Psoas muscle (tissue), 8 donors: ENCODE data around the gene CLTA. TPM values are rescaled to one million over a fixed set of nuclear protein-coding genes. Genes with fewer than 3 reads are reported as not detected.
A peak's percentile ranks its signal among the peaks of the same experiment; 100 is the strongest.

Source experiments
- ATAC-seq, 4 donors: fragments of 200-7000 bp; cut with Tn5 transposase; one replicate each; pipeline ENCODE4 v1.9.1; 2020; ENCODE audit warnings: moderate library complexity in 3 of 4, mild to moderate bottlenecking in 2 of 4
- DNase-seq, 2 donors: peaks; one replicate each; pipeline ENCODE4 v3.0.0-alpha.2; 2020
- H3K27ac ChIP-seq: fragments of 200-600 bp; one replicate; pipeline ENCODE4 v1.8.0; 2022
- H3K27me3 ChIP-seq, 3 donors: fragments of 200-600 bp in 1 of 3; one replicate each; pipeline versions ENCODE4 v1.6.1 to v1.8.0; 2013 to 2022; ENCODE audit warnings: low read length in 2 of 3, mild to moderate bottlenecking in 2 of 3, moderate library complexity in 1 of 3; ENCODE audit not compliant: insufficient read depth in 3 of 3
- H3K36me3 ChIP-seq, 2 donors: fragments of 200-600 bp in 1 of 2; one replicate each; pipeline versions ENCODE4 v1.6.1 to v1.8.0; 2013 to 2022; ENCODE audit warnings: low read depth in 1 of 2, mild to moderate bottlenecking in 1 of 2, moderate library complexity in 1 of 2; ENCODE audit not compliant: insufficient read depth in 1 of 2
- H3K4me1 ChIP-seq: fragments of 200-600 bp; one replicate; pipeline ENCODE4 v1.8.0; 2022
- H3K4me3 ChIP-seq: fragments of 200-600 bp; one replicate; pipeline ENCODE4 v1.8.0; 2022; ENCODE audit warnings: mild to moderate bottlenecking
- H3K9me3 ChIP-seq: fragments of 200-600 bp; one replicate; pipeline ENCODE4 v1.8.0; 2022
- WGBS, 3 donors: extraction: QIAGEN DNeasy Blood & Tissue Kit; methylation state at CpG; one replicate each; pipeline versions ENCODE4 v1.1.6 to v1.1.7; 2013; 5-methylcytosine and 5-hydroxymethylcytosine counted together
- intact Hi-C, 2 donors: fragments of 100-400 bp; cut with DNase I; formaldehyde crosslinking; loops; one replicate each; pipeline versions ENCODE4 v1.11.0 to v1.14.2; 2022
- polyA plus RNA-seq, 3 donors: library from polyadenylated mRNA; stranded (reverse); fragments of 200-250 nt; gene quantifications; one replicate each; pipeline ENCODE4 v1.2.3, GENCODE V29; 2013
- total RNA-seq, 4 donors: library from RNA; stranded (reverse); fragmentation: NEBNext Ultra II Directional in 2 of 4; extraction: Animal tissue kit (Norgen Biotek cat#: 25700) in 2 of 4; gene quantifications; one replicate each; pipeline versions ENCODE4 v1.2.1 to v1.2.4, GENCODE V29; 2021 to 2023
- TF ChIP-seq, protein P1 (sequence below): fragments of 200-600 bp; IDR thresholded peaks from one replicate; pipeline ENCODE4 v1.8.0; 2022; ENCODE audit warnings: antibody characterized with exemption
- donor health status: healthy with polysubstance abuse.
- donor health status: DM: no; HTN: no; CAD: no; lungs with moderate emphysema.
- donor health status: Bipolar disorder and iron deficiency.
- donor health status: healthy.
- donor health status: DM: yes; HTN: yes; CAD: no.
- donor health status: DM: no; HTN: no; CAD: no.
- donor health status: DM: no; HTN: no; CAD: no.
- donor health status: DM: yes; HTN: yes; CAD: no.

Gene CLTA
- total and polyA plus RNA-seq, 7 donors, result 52.1 to 125 (median 58.3) TPM

DNA sequence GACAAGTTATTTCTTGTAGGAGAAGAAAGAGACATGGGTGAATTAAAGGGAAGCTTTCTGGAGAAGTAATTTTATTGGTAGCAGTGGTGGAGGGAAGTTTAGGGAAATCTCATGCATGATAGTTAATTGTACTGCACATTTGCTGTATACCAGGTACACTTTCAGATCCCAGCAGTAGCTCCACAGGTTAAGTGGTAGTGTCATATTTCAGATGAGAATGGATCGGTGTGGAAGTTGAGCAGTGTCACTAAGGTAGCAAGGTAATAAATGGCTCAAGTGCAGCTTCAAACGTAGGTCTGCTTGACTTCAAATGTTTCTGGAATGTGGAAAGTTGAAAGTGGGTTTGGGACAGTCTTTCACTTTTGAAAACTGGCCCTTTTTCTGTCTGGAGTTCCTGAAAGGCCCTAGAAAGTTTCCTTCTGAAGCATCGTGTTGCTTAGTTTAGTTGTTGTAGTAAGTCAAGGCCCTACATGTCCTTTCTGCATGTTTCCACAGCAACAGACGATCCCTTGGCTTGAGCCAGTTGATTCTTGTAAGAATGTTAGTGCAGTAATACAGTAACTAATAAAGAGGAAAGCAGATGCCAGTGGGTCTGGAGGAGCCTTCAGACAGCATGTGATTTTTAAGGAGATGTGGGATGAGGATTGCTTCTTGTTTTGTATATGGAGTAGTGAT lies 3.7 kb downstream of the CLTA start:
- Histone ChIP-seq H3K4me1 (peaks cover 41% of the 10 kb centered on the region), H3K27me3 (no peaks in the 10 kb centered on the region), H3K36me3 (peaks cover 2 to 27% of the 10 kb centered on the region in 2 donors), H3K4me3 (no peak overlapping the region), H3K27ac (no peak overlapping the region), H3K9me3 (no peaks in the 10 kb centered on the region)
- 25 to 34% (median 31%) methylated on average over 4 of the region's 4 CpGs for WGBS, 3 donors
- ATAC-seq, result no peak
- TF ChIP-seq, protein P1, sequence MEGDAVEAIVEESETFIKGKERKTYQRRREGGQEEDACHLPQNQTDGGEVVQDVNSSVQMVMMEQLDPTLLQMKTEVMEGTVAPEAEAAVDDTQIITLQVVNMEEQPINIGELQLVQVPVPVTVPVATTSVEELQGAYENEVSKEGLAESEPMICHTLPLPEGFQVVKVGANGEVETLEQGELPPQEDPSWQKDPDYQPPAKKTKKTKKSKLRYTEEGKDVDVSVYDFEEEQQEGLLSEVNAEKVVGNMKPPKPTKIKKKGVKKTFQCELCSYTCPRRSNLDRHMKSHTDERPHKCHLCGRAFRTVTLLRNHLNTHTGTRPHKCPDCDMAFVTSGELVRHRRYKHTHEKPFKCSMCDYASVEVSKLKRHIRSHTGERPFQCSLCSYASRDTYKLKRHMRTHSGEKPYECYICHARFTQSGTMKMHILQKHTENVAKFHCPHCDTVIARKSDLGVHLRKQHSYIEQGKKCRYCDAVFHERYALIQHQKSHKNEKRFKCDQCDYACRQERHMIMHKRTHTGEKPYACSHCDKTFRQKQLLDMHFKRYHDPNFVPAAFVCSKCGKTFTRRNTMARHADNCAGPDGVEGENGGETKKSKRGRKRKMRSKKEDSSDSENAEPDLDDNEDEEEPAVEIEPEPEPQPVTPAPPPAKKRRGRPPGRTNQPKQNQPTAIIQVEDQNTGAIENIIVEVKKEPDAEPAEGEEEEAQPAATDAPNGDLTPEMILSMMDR, result no peak
- intact Hi-C loops, result loop anchor here (5.0 kb wide), 2 partner anchors 63 to 133 kb away; partner anchors contain the start of gene GNE (in 1 of the 2)
- DNase-seq, result no peak

DNA sequence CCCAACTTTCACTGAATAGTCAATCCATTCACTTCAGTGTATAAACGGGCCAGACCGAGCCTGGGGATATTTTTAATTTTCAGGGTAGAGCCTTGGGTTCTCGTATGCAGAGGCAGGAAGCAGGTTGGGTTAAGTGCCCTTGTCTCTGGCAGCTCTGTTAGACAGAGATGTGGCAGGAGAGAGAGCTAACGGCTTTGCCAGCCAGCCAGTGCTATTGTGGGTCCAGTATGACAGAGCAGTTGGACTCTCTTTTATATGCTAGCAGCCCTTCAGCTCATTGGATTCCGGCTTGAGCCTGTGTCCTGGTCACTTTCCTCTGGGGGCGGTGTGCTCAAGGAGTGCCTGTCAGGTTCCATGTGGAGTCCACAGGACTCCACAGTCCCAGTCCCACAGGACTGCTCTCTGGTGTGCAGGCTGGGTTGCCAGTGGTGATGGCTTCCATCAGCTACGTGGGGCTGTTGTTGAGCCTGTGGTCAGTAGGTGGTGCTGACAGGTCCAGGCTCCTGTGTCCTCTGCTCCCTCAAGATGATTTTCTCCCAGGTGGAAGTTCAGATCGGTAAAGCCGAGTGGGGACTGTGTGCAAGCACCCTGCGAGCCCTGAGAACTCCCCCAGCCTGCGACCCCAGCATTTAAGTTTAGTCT lies 14.3 kb downstream of the CLTA start:
- H3K27ac ChIP-seq, result no peak overlapping the region
- intact Hi-C loops, result no loop called here
- peaks cover 21 to 92% of the 10 kb centered on the region in 2 donors for H3K36me3 ChIP-seq
- H3K4me1 ChIP-seq, result peaks cover 25% of the 10 kb centered on the region
- TF ChIP-seq, protein P1, result no peak
- H3K4me3 ChIP-seq, result no peak overlapping the region
- WGBS, 3 donors, result 80 to 86% (median 84%) methylated on average over 11 of the region's 11 CpGs
- peak in 1 of 4 donors; percentile 59 for ATAC-seq
- no peaks in the 10 kb centered on the region for H3K9me3 ChIP-seq
- DNase-seq, result no peak
- H3K27me3 ChIP-seq, result no peaks in the 10 kb centered on the region

DNA sequence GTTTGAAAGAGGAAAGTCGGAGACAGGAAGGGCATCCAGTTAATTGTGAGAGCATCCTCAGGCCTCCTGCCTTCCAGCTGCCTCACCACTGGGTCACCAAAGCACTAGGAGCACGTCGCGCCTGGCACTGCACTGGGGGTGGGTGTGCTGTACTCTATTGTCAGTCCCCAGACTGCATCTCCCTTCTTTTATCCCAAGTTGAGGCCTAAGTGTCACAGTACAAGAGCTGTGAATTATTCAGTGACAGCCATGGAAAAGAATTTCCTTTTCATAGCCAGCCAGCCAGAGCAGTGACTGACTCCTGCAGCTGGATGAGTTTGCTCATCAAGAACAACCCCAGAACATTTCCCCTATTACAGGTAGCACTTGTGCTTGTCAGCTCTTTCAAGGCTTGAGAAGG lies 16.3 kb downstream of the CLTA start:
- intact Hi-C loops, result no loop called here
- Histone ChIP-seq H3K4me3 (no peak overlapping the region), H3K4me1 (peaks cover 33% of the 10 kb centered on the region), H3K27me3 (no peaks in the 10 kb centered on the region), H3K36me3 (peaks cover 22 to 92% of the 10 kb centered on the region in 2 donors), H3K9me3 (no peaks in the 10 kb centered on the region), H3K27ac (peak overlapping the region; percentile 65)
- DNase-seq, result peak in 1 of 2 donors; percentile 53
- 41 to 58% (median 52%) methylated on average over 4 of the region's 4 CpGs for WGBS, 3 donors
- TF ChIP-seq, protein P1, result no peak
- ATAC-seq, result peak; percentile 72 to 88 (median 81)

DNA sequence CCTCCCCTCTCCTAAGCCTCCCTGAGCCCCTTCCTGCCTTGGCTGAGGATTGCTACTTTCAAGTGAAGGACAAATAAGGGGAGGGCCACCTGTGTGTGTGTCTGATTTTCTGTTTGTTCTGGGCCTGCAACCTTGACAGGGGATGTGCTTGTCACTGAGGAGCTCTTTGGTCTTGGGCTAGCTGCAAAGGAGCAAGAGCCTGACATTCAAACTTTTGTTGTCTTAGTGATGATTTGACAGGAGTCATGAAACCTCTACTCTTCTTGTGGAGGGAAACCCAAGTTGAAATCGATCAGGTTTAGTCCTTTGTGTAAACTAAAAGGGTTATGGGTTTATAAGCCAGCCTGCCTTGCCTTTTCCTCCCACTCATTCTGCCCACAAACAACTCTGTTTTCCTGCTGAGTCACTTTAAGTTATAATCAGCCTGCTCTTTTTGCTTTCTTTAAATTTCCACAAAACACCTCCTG lies 16.9 kb downstream of the CLTA start:
- intact Hi-C loops, result no loop called here
- H3K4me1 ChIP-seq, result peaks cover 39% of the 10 kb centered on the region
- ATAC-seq (peak; percentile 2 to 21 (median 9)), DNase-seq (no peak)
- TF ChIP-seq, protein P1, result no peak
- H3K27ac ChIP-seq, result peak overlapping the region; percentile 65
- no peaks in the 10 kb centered on the region for H3K27me3 ChIP-seq
- H3K9me3 ChIP-seq, result no peaks in the 10 kb centered on the region
- 43 to 73% (median 63%) methylated on average over 1 of the region's 1 CpG for WGBS, 3 donors
- peaks cover 19 to 92% of the 10 kb centered on the region in 2 donors for H3K36me3 ChIP-seq
- no peak overlapping the region for H3K4me3 ChIP-seq
